GM18526 (cell line): ENCODE data around the gene STX18.

Experiments used
- POLR2A ChIP-seq: IDR thresholded peaks from 3 replicates; pipeline ENCODE4 v1.6.1; 2011; ENCODE audit not compliant: insufficient read length; ENCODE audit errors: extremely low read depth

Gene STX18

GRCh38 chr4:4496592-4497372 lies 45.1 kb downstream of the STX18 start:
- TF ChIP-seq POLR2A: no peak

- no peak for TF ChIP-seq POLR2A
Measured at GRCh38 chr4:4494882-4495281, 47.0 kb downstream of the STX18 start.

- TF ChIP-seq POLR2A: no peak
Measured at GRCh38 chr4:4492161-4492847, 49.5 kb downstream of the STX18 start.

- no peak for TF ChIP-seq POLR2A
Measured at GRCh38 chr4:4491396-4491893, 50.4 kb downstream of the STX18 start.

- no peak for TF ChIP-seq POLR2A
Measured at GRCh38 chr4:4490816-4491215, 51.0 kb downstream of the STX18 start.

GRCh38 chr4:4490041-4490440 lies 51.8 kb downstream of the STX18 start:
- no peak for TF ChIP-seq POLR2A

GRCh38 chr4:4488405-4489404 lies 53.1 kb downstream of the STX18 start:
- no peak for TF ChIP-seq POLR2A

GRCh38 chr4:4486969-4487368 lies 54.9 kb downstream of the STX18 start:
- TF ChIP-seq POLR2A: no peak

GRCh38 chr4:4485806-4486205 lies 56.0 kb downstream of the STX18 start:
- no peak for TF ChIP-seq POLR2A

GRCh38 chr4:4481399-4481994 lies 60.4 kb downstream of the STX18 start:
- TF ChIP-seq POLR2A: no peak

GRCh38 chr4:4480685-4481398 lies 61.0 kb downstream of the STX18 start:
- no peak for TF ChIP-seq POLR2A

GRCh38 chr4:4480205-4480604 lies 61.6 kb downstream of the STX18 start:
- no peak for TF ChIP-seq POLR2A

GRCh38 chr4:4479366-4479765 lies 62.5 kb downstream of the STX18 start:
- TF ChIP-seq POLR2A: no peak

GRCh38 chr4:4477796-4478195 lies 64.1 kb downstream of the STX18 start:
- no peak for TF ChIP-seq POLR2A

GRCh38 chr4:4477391-4477790 lies 64.5 kb downstream of the STX18 start:
- TF ChIP-seq POLR2A: no peak

- TF ChIP-seq POLR2A: no peak
Measured at GRCh38 chr4:4474476-4474875, 67.4 kb downstream of the STX18 start.
